GM18861 (cell line): ENCODE data around the gene MTOR.

Source experiments
- ATAC-seq: cut with Tn5 transposase; IDR thresholded peaks from one replicate; pipeline ENCODE4 v1.9.1; 2021; ENCODE audit not compliant: unreplicated experiment

The MTOR gene

DNA sequence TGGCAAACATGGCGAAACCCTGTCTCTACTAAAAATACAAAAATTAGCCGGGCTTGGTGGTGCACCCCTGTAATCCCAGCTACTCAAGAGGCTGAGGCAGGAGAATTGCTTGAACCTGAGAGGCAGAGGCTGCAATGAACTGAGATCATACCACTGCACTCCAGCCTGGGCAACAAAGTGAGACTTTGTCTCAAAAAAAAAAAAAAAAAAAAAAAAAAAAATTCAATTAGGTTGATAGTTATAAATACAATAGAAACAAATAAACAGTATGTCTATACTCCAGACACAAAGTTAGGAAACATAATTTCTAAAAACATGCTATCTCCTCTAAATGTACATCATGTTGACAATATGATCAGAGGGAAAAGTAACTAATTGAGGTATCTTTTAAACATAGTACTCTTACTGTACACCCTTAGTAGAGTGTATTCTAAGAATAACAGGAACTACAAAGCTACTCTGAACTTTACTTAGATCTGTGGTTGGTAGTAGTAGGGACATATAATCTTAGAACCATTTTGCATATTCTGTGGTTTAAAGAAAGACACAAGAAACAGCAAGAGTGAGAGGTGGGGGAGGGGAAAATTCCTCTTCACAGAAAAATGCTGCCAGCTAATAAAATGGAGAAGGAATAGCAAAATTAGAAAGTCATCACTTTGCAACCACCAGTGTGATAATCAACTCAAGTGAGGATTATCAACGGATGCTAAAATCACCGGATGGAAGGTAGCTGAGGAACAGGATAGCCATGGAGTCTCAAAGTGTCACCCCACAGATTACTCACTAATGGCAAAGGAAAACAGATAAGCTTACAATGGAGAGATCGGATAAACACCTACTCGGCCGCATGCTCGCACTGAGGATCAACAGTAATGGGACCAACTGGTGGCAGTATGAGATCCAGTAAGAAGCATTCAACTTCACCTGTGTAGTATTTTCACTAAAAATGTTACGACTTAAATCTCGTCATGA is 35.0 kb downstream of the MTOR start:
- peak; percentile 62 for ATAC-seq

DNA sequence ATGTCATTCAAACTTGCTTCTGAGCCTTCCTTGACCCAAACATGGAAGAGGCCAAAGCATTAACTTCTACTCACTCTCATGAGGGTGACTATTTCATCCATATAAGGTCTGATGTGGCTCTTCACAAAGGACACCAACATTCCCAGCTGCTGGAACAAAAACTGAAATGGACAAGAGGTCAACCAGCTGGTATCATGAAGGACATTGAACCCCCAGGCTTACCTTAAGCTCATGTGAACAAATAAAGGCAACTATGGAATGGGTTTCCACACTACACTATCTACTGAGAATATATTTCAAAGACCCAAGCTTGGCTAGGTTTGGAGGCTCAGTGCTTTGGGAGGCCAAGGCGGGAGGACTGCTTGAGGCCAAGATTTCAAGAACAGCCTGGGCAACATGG is 46.3 kb downstream of the MTOR start:
- ATAC-seq: no peak

DNA sequence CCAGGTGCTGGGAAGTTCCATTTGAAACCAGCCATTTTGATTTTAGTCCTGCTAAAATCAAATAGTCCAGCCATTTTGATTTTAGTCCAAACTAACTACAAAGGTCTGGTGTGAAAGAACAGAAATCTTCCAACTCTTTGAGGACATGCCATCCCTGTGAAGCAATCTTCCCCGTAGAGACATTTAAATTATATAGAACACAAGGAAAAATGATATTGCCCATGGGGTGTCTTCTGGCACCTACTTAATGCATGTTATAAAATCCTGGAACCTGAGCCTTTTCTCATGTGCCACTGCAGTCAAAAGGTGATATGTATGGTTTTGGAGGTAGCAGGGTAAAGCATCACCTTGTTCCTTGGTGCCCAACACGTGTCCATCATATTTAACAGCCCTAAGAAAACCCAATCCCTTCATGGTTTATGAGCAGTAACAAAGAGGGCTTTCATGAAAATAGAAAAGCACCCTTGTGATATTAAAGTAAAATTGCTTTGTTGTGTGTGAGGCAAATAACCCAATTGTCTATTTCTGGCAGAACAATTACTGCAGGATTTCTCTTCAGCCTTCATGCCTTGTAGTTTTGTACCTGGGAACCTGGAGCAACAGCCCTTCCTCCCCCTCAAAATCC is 46.9 kb downstream of the MTOR start:
- no peak for ATAC-seq

DNA sequence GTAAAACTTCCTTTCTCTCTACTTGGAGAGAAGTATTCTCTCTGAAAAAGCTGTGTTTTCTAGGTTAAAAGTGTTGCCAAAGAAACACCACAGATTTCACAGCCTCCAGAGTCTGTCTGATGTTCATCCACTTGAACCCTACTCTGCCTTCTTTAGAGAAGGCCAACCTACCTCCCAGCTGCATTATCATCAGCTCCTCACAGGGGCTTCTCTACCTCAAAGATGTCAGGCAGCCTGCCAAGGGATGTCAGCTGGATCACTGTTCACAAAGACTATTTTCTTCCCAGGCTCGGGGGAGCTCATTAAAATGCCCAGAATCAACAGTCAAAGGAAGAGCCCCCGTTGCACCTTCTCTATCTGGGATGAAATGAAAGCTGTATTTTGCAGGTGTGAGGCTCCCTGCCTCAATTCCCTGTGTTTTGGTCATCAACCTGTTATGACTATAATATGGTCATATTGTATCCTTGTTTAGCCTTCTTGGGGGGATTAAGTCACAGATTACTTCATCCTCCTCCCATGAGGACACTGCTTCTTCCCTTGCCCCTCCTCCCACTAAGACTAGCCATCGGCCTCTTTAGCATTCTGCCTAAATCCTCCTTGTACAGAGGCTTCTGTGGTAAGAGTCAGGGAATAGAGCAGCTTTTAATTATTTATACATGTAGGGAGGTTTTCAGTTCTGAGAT is 47.5 kb downstream of the MTOR start:
- no peak for ATAC-seq

DNA sequence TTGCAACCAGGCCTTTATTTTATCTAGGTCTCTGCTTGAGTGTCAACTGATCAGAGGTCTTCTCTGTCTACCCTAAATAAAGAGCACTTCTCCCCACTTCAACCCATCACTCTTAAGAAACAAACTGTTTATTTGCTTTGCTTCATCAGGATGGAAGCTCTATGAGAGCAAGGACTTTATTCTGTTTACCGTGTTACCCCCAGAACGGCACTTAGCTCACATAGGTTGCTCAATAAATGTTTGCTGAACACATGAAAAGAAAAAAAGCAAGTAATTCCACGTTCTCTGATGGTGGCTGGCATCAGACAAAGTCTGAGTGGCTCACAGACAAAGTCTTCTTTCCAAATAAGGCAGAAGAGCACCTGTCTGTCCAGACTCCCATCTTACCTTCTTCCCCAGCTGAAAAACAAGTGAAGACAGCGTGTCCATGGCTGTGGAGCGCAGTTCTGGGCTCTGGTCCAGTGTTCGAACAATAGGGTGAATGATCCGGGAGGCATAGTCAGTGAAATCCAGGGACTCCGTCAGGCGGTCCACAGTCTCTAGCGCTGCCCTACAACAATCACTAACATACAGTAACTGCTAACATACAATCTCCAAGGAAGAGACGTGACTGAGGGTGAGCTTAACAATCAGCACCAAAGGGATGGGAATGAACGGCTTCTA is 50.3 kb downstream of the MTOR start:
- no peak for ATAC-seq

DNA sequence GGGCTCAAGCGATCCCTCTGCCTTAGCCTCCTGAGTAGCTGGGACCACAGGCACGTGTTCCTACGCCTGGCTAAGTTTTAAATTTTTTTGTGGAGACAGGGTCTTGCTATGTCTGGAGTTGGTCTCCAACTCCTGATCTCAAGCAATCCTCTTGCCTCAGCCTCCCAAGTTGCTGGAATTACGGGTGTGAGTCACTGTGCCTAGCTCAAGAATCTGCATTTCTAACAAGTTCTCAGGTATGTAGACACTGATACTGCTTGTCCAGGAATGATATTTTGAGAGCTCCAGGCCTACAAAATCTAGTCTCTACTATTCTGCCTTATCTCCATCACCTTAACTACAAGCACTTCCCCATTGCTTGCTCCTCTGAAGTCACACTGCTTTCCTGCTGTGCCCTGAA is 50.9 kb downstream of the MTOR start:
- no peak for ATAC-seq

DNA sequence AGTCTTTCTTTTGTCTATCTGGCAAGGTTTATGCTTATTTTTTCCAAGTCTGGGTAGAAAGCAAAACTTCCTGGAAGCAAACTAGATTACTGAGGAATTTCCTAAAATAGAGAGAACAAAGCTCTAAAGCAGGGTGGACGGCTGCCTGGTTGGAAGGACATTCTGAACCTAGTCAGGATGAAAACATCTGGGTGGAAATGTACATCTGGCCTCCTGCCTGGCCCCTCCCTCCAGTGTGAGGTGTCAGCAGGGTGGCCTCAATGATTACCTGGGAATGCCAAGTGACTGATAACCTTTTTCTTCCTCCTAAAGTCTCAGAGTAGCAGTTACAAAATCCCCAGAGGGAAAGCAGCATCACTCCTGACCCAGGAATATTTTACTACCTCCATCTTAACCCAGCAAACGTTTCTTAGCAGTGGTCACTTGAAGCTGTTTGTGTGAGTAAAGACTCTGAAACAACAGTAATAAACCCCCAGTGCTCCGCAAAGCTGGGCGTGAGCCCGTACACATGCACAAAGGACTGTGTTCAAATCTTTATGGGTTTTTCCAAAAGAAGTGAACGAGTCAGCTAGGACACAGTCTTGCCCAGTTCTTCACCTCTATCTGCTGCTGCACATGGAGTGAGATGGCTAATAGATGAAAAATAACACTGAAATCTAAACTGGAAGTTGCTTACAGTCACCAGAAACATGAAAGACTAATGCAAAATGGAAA is 54.3 kb downstream of the MTOR start:
- ATAC-seq: no peak

DNA sequence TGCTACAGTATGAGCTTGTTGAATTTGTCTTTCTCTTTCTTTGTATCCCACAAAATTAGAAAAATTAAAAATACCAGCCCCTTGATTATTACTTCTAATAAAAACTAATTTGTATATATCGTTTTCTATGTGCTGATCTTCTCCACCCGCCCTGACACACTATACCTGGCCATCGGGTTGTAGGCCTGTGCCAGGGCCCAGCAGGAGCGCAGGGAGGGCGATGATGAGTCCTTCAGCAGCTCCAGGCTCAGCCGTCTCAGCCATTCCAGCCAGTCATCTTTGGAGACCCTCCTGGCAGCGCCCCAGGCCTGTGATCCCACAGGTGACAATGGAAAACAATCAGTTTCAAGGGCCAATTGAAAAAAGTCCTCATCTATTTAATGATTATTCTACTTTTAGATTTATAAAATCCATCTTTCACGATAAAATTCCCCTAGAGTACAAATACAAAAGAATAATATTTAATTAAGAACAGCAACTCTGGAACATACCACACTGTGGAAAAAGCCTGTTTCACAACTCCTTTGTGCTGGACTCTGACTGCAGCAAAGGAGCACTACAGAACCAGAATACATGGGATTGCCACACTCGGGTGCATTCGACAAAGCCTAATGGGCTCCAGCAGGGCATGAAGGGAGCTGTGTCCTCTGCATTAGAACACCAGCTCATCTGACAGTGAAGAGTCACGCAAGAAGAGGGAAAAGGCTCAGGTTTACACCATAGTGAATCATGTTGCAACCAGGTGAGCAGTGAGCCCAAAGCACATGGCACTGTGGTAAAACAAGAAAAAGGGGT is 57.8 kb downstream of the MTOR start:
- ATAC-seq: no peak

DNA sequence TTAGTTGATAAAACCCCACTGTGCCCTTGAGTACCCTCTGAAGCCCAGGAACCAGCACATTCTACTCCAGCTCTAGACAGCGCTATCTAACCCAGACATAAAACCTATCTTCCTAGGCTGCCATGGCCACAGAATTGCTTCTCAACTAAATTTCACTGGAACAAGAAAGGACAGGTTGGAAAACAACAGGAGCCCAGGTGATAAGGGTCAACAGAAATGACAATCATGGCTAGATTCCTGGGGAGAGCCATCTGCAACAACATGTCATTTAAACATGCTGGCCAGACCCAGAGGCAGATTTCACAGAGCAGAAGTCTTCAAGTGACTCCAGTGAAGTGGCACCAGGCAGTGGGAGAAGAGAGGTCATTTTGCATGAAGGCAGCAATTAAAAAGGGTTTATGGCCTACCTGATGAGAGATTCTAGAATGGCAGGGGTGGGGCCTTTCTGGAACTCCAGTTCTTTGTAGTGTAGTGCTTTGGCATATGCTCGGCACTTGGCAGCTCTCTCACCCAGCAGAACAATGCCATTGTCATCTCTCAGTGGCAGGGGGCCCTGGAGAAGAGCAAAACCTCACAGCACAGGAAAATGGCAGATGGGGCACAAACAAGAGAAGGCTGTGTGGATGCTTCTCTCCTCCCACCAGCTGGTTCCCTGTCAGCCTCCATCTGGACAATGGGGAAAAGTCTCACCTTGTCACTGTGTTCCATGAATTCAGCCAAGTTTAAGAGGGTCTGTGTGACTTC is 63.3 kb downstream of the MTOR start:
- no peak for ATAC-seq

DNA sequence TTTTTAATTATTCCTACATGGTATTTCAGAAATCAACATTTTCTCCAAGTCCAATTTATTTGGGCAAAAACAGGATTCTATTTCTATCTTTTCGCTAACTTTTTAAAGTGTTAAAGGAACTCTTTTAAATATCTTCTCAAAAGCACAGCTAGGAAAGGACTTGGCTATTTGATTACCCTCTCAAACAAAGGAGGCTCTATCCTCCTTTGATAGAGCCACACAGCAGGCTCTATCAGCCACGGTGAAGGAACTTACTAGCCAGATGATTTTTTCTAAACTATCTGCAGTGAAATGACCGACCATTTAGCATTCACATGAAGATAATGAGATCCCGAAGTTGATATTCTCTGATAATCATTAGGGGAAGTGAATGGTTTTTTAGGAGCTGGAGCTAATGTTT is 64.1 kb downstream of the MTOR start:
- ATAC-seq: no peak

DNA sequence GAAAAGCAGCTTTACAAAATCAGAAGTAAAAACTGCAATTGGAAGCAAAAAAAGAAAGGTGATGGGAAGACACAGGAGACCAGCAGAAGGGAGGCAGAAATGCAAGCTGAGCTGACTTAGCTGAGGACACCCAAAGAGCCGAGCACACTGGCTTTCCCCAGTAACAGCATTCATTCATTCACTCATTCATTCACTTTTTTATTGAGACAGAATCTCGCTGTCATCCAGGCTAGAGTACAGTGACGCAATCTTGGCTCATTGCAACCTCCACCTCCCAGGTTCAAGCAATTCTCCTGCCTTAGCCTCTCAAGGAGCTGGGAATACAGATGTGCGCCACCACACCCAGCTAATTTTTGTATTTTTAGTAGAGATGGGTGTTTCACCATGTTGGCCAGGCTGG is 65.0 kb downstream of the MTOR start:
- no peak for ATAC-seq

DNA sequence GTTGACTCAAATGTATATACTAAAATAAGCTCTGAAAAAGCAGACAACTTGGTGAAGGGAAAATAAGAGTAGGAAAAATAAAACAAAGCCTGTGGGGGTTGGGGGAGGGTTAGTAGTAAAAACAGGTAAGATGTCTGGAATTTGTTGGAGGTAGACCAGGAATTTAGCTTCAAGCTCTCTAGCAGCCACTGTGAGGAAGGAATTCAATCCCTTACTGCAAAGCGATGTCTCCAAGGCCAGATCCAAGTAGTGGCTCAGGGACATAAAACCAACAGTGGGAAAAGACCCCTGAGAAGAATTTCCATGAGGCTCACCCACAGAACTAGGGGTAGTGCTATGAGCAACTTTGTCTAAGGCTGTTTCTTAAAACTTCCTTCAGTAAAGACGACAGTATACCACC is 65.4 kb downstream of the MTOR start:
- no peak for ATAC-seq

DNA sequence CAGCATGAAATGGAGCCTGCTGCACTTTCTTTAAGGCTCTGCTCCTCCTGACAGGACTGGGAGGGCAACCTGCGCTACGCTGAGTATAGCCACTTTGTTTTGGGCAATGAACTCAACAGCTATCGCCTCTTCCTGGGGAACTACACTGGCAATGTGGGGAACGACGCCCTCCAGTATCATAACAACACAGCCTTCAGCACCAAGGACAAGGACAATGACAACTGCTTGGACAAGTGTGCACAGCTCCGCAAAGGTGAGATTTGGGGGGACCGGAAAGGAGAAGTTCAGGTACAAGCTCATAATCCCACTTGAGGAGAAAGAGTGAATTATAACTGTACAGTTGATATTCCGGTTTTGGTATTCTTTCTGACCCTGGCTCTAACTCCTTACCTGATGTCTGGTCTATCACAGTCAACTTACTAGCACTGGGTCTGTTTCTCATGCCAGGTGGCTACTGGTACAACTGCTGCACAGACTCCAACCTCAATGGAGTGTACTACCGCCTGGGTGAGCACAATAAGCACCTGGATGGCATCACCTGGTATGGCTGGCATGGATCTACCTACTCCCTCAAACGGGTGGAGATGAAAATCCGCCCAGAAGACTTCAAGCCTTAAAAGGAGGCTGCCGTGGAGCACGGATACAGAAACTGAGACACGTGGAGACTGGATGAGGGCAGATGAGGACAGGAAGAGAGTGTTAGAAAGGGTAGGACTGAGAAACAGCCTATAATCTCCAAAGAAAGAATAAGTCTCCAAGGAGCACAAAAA is 67.8 kb downstream of the MTOR start:
- no peak for ATAC-seq

DNA sequence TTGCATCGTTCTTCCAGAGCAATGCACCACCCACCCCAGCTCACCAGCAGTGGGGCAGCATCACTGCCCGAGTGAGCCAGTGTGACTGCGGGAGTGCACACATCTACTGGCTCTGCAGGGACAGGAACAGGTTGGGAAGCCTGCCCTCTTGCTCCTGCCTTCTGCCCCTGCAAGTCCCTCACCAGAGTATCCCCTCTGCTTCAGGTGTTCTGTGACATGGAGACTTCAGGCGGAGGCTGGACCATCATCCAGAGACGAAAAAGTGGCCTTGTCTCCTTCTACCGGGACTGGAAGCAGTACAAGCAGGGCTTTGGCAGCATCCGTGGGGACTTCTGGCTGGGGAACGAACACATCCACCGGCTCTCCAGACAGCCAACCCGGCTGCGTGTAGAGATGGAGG is 69.0 kb downstream of the MTOR start:
- ATAC-seq: no peak

DNA sequence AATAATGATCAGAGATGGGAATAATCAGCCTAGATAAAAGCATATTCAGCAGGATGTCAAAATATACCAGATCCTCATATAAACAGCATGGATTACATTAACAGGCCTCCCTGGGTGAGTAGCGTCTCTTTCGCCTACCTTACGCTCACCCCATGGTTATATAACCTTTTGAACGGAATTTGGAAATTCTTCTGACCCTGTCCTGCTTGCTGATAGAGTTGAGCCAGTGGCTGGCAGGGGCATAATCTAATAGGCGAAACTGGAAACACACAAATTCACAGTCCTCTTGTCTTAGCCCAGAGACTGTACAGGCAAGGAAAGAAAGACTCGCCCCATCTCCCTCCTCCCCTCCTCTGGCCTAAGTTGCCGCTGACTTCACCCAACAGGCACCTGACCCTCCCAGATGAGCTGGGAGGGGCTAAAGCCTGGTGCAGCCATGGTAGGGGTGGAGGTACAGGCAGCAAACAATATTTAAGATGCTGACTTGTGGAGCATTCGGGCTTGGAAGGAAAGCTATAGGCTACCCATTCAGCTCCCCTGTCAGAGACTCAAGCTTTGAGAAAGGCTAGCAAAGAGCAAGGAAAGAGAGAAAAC is 73.4 kb downstream of the MTOR start, which contains the start of gene ANGPTL7:
TSS of gene ANGPTL7 (plus strand) at position 498 of the 594 bp plus-strand sequence. CDS start 225 bp downstream, outside the sequence.
- no peak for ATAC-seq

DNA sequence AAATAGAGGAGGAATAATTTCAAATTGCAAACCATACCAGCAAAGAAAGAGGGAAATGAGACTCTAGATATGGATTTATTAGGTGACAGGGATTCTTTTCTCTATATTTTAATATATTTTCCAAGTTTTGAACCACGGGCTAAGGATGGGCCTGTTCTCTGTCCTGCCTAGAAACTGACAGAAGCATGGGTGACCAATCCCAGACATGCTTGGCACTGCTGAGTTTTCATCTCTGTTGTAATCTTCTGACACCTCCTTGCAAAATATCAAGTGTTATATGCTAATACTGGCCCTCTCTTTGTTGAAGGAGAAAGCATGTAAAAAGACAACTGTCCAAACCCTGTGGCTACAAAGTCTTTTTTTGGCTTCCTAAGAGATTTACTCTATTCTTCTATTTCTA is 74.0 kb downstream of the MTOR start:
- no peak for ATAC-seq

DNA sequence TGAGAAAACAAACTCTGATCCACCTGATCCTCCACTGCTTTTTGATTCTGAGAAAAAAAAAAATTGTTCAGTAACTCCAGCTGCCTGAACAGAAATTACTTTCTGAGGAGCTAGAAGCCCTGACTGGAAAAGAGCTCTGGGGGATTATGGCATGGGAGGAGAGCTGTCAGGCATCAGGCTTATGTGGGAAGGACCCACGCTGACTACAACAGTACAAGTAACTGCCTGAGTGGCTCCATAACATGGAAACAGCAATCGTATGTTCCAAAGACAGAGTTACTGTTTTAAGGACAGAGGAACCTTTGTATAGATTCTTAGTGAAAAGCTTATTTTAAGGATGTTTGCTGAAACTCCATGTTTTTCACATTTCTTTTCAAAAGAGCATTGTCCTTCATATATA is 74.4 kb downstream of the MTOR start:
- ATAC-seq: no peak

DNA sequence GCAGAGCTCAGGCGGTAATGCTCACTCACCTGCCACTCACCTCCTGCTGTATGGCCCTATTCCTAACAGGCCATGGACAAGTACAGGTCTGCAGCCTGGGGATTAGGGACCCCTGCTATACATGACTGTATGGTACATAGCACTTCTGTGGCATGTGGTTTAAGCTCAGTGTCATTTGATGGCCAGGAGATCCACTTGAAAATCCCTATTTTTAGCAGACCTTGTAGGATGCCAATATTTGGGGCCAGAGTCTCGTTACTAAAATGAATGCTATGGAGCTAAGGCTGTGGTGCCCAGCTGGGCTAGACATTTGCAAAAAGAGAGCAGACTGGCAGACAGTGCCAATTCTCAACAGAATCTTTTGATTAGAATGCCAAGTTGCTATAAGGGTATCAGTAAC is 74.9 kb downstream of the MTOR start:
- ATAC-seq: no peak
